Hepatocyte (in vitro differentiated cells): ENCODE data around the gene SLC8A1. TPM values are rescaled to one million over a fixed set of nuclear protein-coding genes. Genes with fewer than 3 reads are reported as not detected.

Source experiments
- DNase-seq: peaks from one replicate; pipeline ENCODE4 v3.0.0-alpha.2; 2016; ENCODE audit warnings: low spot score
- H2AFZ ChIP-seq: fragments of 200-600 bp; sonication (generic); 2 replicates; pipeline ENCODE4 v1.6.0; 2016; ENCODE audit warnings: antibody characterized with exemption, mild to moderate bottlenecking
- H3K27ac ChIP-seq: fragments of 200-600 bp; sonication (generic); 2 replicates; pipeline ENCODE4 v1.5.1; 2016; ENCODE audit warnings: mild to moderate bottlenecking
- H3K27me3 ChIP-seq: fragments of 200-600 bp; sonication (generic); 2 replicates; pipeline ENCODE4 v1.6.1; 2016
- H3K36me3 ChIP-seq: fragments of 200-600 bp; sonication (generic); replicated peaks from 2 replicates; pipeline ENCODE4 v1.5.1; 2016; ENCODE audit warnings: low read depth; ENCODE audit not compliant: insufficient read depth
- H3K4me1 ChIP-seq: fragments of 200-600 bp; sonication (generic); 2 replicates; pipeline ENCODE4 v1.5.1; 2016; ENCODE audit warnings: mild to moderate bottlenecking, moderate library complexity; ENCODE audit not compliant: insufficient read depth
- H3K4me2 ChIP-seq: fragments of 200-600 bp; sonication (generic); 2 replicates; pipeline ENCODE4 v1.6.0; 2016
- H3K4me3 ChIP-seq: fragments of 200-600 bp; sonication (generic); 2 replicates; pipeline ENCODE4 v1.5.1; 2016; ENCODE audit warnings: mild to moderate bottlenecking
- H3K79me2 ChIP-seq: fragments of 200-600 bp; sonication (generic); 2 replicates; pipeline ENCODE4 v1.6.0; 2017; ENCODE audit warnings: mild to moderate bottlenecking
- H3K9me2 ChIP-seq: fragments of 200-600 bp; sonication (generic); replicated peaks from 2 replicates; pipeline ENCODE4 v1.6.0; 2017; ENCODE audit warnings: mild to moderate bottlenecking; ENCODE audit not compliant: insufficient read depth
- H3K9me3 ChIP-seq: fragments of 200-600 bp; sonication (generic); 2 replicates; pipeline ENCODE4 v1.5.1; 2016; ENCODE audit warnings: low read depth, mild to moderate bottlenecking
- H4K20me1 ChIP-seq: fragments of 200-600 bp; sonication (generic); 2 replicates; pipeline ENCODE4 v1.6.0; 2016; ENCODE audit warnings: mild to moderate bottlenecking; ENCODE audit not compliant: insufficient read depth, poor library complexity, severe bottlenecking
- CTCF ChIP-seq: fragments of 200-600 bp; sonication (generic); IDR thresholded peaks from 2 replicates; pipeline ENCODE4 v1.5.1; 2016; ENCODE audit warnings: antibody characterized with exemption, mild to moderate bottlenecking; ENCODE audit not compliant: poor library complexity
- EZH2 ChIP-seq: fragments of 200-600 bp; sonication (generic); IDR thresholded peaks from 2 replicates; pipeline ENCODE4 v1.6.1; 2016; ENCODE audit warnings: antibody characterized with exemption, mild to moderate bottlenecking, borderline replicate concordance
- EZH2phosphoT487 ChIP-seq: fragments of 200-600 bp; sonication (generic); IDR thresholded peaks from one replicate; pipeline ENCODE4 v1.6.1; 2018; ENCODE audit warnings: antibody characterized with exemption, mild to moderate bottlenecking, low read depth, moderate library complexity; ENCODE audit not compliant: unreplicated experiment, severe bottlenecking
- WGBS: methylation state at CpG from one replicate; pipeline ENCODE4 v1.1.6; 2016; ENCODE audit warnings: low lambda C conversion rate; ENCODE audit errors: missing lambda C conversion rate; 5-methylcytosine and 5-hydroxymethylcytosine counted together
- polyA plus RNA-seq: library from polyadenylated mRNA; unstranded; fragments of >200 nt; fragmentation: Nextera tagmentation; extraction: Ambion mirVana; gene quantifications from 2 replicates; pipeline ENCODE4 v1.2.1, GENCODE V29; 2016
- total RNA-seq: library from RNA; depleted of rRNA; stranded (reverse); fragments of >200 nt; gene quantifications from 2 replicates; pipeline ENCODE4 v1.2.3, GENCODE V29; 2014

The SLC8A1 gene
- total and polyA plus RNA-seq, 2 experiments from 2014 or later = 2.2 to 8.9 TPM

- no peaks in the 10 kb centered on the region for H3K9me3 ChIP-seq
- WGBS = 92% methylated on average over 6 of the region's 6 CpGs
- no peaks in the 10 kb centered on the region for H3K79me2 ChIP-seq
- H3K9me2 ChIP-seq = no peaks in the 10 kb centered on the region
- DNase-seq = no peak
- no peak overlapping the region for H2AFZ ChIP-seq
- no peaks in the 10 kb centered on the region for H3K36me3 ChIP-seq
- H3K4me2 ChIP-seq = no peak overlapping the region
- H3K27ac ChIP-seq = no peak overlapping the region
- H3K4me3 ChIP-seq = no peak overlapping the region
- H4K20me1 ChIP-seq = no peaks in the 10 kb centered on the region
- no peaks in the 10 kb centered on the region for H3K27me3 ChIP-seq
- no peaks in the 10 kb centered on the region for H3K4me1 ChIP-seq
- TF ChIP-seq EZH2phosphoT487 (no peak), CTCF (no peak), EZH2 (no peak)
Observed at GRCh38 chr2:40178171-40178778, 273.6 kb downstream of the SLC8A1 start.

GRCh38 chr2:40177366-40177765, 274.5 kb downstream of the SLC8A1 start:
- Histone ChIP-seq H2AFZ (no peak overlapping the region), H4K20me1 (no peaks in the 10 kb centered on the region), H3K36me3 (no peaks in the 10 kb centered on the region), H3K79me2 (no peaks in the 10 kb centered on the region), H3K4me1 (no peaks in the 10 kb centered on the region), H3K4me3 (no peak overlapping the region), H3K4me2 (no peak overlapping the region), H3K27ac (no peak overlapping the region), H3K9me3 (no peaks in the 10 kb centered on the region), H3K27me3 (no peaks in the 10 kb centered on the region), H3K9me2 (no peaks in the 10 kb centered on the region)
- WGBS = 59% methylated on average over 6 of the region's 6 CpGs
- no peak for DNase-seq
- TF ChIP-seq CTCF (no peak), EZH2 (no peak), EZH2phosphoT487 (no peak)

GRCh38 chr2:40173276-40173675, 278.6 kb downstream of the SLC8A1 start:
- Histone ChIP-seq H3K9me3 (no peaks in the 10 kb centered on the region), H3K27me3 (no peaks in the 10 kb centered on the region), H4K20me1 (no peaks in the 10 kb centered on the region), H2AFZ (no peak overlapping the region), H3K4me1 (peaks cover 4% of the 10 kb centered on the region), H3K9me2 (no peaks in the 10 kb centered on the region), H3K27ac (no peak overlapping the region), H3K79me2 (no peaks in the 10 kb centered on the region), H3K36me3 (no peaks in the 10 kb centered on the region), H3K4me2 (no peak overlapping the region), H3K4me3 (no peak overlapping the region)
- DNase-seq = no peak
- TF ChIP-seq EZH2phosphoT487 (no peak), CTCF (no peak), EZH2 (no peak)
- WGBS = 81% methylated on average over 2 of the region's 2 CpGs

- H3K4me3 ChIP-seq = no peak overlapping the region
- H3K79me2 ChIP-seq = no peaks in the 10 kb centered on the region
- no peaks in the 10 kb centered on the region for H3K9me2 ChIP-seq
- H2AFZ ChIP-seq = no peak overlapping the region
- H3K36me3 ChIP-seq = no peaks in the 10 kb centered on the region
- no peaks in the 10 kb centered on the region for H3K27me3 ChIP-seq
- no peak for TF ChIP-seq CTCF
- TF ChIP-seq EZH2 = no peak
- no peak for TF ChIP-seq EZH2phosphoT487
- H3K9me3 ChIP-seq = no peaks in the 10 kb centered on the region
- H3K4me2 ChIP-seq = no peak overlapping the region
- WGBS = 78% methylated on average over 3 of the region's 3 CpGs
- no peak overlapping the region for H3K27ac ChIP-seq
- no peak for DNase-seq
- H4K20me1 ChIP-seq = no peaks in the 10 kb centered on the region
- peaks cover 5% of the 10 kb centered on the region for H3K4me1 ChIP-seq
Observed at GRCh38 chr2:40169856-40170255, 282.0 kb downstream of the SLC8A1 start.
